Left hindlimb (tissue), 1 donor: ENCODE measurements around the gene SCGB3A1.
A peak's percentile ranks its signal among the peaks of the same experiment; 100 is the strongest.

Source experiments
- DNase-seq: peaks from one replicate; pipeline ENCODE4 v3.0.0-alpha.2; 2018

Gene SCGB3A1

DNA sequence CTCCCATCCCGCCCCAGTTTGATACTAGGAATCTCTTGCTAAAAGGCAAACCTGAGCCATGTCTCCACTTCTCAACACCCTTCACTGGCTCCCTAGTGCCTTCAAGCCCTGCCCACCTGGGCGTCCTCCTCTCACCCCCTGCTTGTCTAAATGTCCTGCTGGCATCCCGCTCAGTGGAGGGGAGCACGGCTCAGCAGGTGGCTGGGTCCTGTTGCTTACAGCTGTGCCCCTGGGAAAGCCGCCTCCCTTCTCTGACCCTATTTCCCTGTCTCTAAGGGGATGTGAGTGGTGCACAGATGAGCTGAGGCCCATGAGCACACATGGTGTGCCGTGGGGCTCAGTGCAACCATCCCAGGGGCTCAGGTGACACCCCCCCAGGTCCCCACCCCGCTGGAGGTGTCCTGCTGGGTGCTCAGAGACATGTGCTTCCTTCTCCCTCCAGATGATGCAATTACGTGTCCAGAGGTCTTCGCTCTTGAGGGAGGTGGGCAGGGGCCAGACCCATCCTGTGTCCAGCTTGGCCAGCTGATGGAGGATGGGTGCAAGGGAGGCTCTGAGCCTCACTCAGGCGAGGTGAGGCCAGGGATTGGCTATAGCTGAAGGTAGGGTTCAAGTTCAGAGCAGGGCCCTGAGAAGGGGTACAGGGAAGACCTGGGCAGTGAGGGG, 34.0 kb upstream of the SCGB3A1 start:
- DNase-seq = no peak

DNA sequence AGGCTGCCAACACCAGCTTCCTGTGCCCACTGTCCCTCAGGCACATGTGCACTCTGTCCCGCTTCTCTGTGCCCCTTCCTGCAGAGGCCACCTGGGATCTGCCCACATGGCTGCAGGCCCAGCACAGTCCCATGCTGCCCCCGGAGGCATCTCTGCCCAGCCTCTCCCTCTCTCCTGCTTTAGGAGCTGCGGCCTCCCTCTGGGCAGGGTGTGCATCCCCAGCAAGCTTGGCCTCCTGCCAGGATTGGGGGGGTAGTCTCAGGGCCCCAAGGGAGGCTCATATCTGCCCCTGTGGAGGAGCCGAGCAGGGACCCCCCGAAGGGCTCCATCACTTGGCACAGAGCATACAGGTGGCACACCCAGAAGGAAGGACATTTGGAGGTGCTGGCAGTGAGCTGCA, 33.3 kb upstream of the SCGB3A1 start:
- DNase-seq = no peak

DNA sequence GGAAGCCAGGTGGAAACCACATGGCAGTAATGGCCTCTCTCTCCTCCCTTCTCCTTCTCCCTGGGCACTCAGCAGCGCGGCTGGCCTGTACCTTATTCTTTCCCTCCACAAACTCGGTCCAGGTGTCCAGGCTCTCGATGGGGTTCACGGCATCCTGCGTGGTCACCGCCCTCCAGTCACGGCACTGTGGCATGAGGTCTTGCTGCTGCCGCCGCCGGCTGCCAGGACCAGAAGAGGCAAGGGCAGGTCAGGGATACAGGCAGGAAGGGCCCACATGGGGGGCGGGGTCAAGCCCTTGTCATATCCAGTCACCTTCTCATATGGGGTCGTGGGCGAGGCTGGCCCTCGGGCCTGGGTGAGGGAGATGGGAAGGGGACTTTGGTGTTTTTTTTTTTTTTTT, 32.5 kb upstream of the SCGB3A1 start:
- no peak for DNase-seq

DNA sequence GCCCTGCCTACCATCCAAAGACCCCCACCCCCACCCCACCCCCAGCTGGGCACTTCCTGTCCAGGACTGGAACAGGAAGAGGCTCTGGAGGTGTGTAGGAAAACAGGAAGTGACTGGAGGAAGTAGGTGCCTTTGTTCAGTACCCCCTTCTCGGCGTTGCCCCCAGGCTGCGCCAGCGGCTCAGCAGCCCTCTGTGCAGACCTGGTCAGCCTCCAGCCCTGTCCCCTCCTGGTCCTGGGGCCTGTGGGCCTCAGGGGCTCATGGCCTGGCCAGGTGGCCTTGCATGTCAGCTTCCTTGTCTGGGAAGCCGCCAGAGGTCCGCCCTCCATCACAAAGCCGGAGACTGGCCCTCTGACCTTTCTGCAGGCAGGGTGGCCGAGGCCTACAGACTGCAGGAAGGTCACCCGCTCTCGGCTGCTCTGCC, 32.1 kb upstream of the SCGB3A1 start:
- no peak for DNase-seq

DNA sequence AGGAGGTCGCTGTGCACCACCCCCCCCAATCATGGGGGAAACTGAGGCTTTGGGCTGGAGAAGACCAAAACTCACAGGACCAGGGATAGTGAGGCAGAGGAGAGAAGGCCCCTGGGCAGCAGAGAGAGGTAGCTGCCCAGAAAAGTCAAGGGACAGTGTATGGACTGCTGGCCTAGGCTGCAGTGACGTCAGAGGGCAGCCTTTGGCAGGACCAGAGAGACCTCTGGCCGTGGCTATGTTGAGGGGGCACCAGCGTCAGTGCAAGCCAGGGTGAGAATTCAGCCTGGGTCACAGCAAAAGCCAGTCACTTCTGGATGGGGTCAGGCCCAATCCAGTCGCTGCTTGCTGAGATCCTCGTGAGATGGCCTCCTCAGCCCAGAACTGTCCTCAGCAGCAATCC, 31.6 kb upstream of the SCGB3A1 start:
- DNase-seq = no peak

DNA sequence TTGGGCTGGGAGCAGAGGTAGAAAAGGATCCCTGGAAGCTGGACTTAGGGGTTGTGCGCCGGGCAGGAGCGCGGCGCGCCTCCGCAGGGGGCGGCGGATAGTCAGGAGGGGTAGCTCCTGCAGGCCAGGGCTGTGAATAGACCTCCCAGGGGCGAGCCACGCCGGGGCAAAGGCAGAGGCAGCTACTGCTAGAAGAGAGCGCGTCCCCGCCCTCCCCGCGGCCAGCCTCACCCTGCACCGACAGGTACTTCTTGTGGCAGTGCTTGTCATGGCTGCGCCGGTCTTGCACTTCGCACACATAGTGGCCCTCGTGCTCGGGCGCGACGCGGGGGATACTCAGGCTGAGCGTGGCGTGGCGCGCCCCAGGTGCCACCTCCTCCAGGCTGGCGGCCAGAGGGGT, 30.0 kb upstream of the SCGB3A1 start:
- no peak for DNase-seq

DNA sequence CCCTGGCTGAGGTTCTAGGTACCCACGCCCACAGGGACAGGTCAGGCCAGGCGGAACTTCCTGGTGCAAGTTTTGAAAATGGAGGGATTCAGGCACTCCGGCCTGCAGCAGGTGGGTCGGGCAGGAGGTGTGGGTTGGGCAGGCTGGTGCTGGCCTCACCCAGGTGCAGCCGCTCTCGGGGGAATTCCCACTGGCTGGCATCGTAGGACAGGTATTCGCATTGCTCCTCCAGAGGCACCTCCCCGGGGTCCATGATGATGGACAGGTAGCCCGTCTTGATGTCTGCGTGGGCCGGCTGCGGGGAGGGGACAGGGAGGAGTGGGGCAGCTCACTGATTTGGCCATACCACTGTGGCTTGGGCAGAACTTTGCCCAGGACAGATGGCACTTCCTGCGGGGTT, 28.7 kb upstream of the SCGB3A1 start:
- DNase-seq = no peak

DNA sequence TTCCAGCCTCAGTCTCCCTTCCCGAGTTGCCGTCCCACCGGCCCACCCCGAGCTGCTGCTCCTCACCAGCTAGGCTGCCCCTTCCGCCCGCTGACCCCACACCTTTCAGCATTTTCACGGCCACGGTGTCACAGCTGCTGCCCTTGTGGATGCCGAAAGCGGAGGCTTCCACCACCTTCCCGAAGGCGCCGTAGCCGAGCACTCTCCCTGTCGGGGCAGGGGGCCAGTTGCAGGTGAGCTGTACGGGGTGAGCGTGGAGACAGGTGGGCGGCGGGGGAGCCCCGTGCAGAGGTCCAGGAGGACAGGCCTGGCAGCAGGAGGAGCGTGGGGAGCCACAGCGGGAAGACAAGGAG, 28.2 kb upstream of the SCGB3A1 start:
- no peak for DNase-seq

DNA sequence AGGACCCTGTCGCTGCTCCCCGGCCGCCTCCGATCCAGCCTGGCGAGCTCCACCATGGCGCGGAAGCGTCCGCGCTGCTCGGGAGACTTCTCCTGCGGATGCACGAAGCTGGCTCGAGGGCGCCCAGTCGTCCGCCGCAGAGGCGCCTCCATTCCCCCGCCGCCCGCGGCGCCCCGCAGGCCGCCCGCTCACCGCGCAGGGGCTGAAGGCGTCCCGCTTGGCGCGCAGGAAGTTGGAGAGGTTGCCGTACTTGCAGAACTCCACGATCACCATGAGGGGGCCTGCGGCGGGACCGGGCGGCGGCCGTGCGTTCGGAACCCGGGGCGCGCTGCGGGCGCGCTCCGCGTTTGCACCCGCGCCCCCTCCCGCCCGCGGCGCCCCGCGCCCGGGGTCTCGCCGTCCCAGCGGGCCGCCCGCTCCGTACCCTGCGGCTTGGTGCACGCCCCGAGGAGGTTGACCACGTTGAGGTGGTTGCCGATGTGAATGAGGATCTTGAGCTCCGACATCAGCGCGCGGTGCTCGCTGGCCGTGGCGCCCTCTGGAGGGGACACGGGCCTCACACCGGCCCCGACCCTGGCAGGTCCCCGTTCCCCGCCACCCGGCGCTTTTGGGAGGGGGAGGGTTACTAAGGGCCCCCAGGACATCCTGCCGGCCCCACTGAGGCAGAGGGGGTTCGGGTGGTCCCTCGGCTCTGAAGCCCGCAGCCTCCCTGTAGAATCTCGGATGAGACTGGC, 27.7 kb upstream of the SCGB3A1 start:
- DNase-seq = peak; percentile 72

DNA sequence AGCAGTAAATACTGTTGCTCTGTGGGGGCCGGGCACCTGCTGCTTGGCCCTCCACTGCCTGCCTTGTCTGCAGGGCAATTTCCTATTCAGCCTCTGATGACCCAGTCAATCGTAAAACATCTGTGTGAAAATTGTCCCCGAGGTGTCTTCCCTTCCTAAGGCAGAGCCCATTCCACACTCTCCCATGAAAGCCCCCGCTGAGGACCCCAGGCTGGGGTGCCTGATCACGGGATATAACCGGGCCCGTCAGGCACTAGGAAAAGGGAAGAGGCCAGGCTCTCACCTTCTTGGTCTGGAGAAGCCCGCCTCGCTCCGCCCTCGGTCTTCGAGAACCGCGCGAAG, 27.2 kb upstream of the SCGB3A1 start:
- DNase-seq = no peak

DNA sequence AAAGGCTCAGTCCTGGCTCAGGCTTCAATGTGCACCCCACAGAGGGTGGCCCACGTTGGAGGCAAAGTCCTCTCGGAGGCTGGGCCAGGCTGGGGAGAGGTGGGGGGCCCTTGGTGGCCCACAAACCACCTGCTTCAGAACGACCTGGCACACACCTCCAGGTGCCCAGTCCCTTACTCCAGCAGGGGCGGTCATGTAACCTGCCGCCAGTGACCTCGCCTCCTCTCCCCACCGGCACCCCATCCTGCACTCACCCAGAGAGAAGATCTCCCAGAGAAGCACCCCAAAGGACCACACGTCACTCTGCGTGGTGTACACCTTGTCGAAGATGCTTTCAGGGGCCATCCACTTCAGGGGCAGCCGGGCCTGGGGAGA, 22.5 kb upstream of the SCGB3A1 start:
- no peak for DNase-seq

DNA sequence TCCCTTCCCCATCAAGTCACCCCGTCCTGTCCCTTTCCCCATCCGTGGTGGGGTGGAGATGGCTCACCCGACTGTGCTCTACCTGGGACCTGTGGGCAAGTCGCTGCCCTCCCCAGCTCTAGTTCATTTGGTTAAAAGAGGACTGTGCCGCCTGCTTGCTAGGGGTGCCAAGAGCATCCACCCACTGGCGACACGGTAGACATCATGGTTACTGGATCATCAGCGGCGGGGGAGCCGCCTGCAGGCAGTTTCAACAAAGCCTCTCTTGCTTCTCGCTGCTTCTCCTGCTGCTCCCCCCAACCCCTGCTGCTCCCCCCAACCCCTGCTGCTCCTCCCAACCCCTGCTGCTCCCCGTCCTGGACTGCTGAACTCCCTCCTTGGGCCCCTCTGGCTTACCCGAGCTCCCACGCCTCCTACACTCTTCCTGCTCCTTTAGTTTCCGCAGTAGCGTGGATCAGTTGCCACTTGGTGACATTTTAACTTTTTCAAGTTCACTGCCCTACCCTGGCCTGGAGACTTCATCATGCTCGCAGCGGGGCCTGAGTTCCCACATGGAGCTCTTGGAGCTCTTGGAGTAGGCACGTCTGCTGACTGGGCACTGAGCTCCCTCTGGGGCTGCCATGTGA, 22.0 kb upstream of the SCGB3A1 start:
- DNase-seq = no peak

DNA sequence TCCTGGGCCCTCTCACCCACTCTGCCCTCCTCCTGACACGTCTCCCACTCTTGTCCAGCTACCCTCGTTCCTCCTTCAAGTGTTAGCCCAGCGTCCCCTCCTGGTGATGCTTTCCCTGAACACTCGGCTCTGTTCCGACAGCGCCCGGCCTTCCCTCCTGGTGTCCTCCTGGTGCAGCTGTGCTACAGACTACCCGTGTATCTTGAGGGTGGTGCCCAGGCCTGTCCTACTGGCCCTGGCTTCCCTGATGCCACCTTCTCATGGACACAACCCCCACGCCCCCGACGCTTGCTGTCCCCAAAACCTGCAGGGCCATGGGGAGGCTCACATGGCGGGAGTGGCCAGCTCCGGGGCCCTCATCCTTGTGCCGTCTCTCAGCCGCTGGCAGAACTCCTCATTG, 21.4 kb upstream of the SCGB3A1 start:
- DNase-seq = no peak

DNA sequence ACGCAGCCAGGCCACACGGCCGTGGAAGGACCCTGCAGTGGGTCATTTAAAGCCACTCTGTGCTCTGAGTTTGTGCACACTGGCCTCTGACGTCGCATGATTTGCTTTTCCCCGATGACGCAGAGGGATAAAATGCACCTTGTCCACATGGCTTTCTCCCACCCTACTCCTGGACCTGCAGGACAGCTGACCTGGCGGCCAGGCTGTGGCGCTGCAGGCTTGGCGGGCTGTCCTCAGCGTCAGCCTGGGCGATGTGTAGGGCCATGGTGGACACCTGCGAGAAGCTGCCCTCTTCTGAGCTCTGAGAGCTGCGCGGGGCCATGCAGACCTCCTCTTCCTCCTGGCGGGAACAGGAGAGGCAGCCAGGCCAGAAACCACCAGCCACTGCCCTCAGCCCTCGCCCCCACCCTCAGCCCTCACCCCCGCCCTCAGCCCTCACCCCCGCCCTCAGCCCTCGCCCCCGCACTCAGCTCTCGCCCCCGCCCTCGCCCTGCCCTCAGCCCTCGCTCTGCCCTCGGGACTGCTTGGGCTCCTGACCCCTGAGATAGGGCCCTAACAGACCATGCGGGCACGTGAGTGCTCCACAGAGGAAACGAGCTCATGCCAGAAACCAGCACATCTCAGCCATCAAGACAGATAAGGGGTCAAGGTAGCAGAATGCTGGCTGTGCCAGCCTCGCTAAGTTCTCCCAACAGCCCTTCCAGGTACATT, 20.0 kb upstream of the SCGB3A1 start:
- DNase-seq = no peak

DNA sequence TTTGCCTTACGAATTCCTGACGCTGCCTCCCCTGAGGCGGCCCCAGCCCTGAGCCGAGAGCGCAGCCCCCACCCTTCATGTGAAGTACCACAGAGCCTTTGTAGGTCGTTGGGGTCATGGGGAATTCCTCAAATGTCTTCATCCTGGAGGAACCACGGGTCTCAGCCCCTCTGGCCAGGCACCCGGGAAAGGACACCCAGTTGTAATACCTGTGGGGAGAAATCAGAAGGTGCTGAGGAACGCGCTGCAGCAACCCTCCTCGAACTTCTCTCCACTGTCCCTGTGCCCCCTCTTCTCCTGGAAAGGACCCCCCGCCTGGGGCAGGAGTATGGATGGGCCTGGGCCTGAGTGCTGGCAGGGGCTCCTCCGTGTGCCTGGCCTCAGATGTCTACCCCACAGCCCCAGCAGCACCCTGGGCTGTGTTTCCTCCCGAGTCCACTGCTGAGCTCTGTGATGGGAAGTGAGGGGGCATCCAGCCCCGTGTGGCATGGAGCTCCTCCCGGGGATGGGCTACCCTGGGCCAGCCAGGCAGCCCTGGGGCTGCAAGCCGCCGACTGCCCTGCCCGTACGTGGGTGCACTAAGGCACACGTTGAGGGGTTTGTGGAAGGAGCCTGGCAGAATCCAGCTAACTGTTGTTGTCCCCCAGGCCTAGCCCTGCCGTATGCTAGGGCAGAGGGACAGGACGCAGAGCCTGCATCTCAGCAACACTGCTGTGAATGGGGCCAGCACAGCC, 18.7 kb upstream of the SCGB3A1 start:
- DNase-seq = no peak

DNA sequence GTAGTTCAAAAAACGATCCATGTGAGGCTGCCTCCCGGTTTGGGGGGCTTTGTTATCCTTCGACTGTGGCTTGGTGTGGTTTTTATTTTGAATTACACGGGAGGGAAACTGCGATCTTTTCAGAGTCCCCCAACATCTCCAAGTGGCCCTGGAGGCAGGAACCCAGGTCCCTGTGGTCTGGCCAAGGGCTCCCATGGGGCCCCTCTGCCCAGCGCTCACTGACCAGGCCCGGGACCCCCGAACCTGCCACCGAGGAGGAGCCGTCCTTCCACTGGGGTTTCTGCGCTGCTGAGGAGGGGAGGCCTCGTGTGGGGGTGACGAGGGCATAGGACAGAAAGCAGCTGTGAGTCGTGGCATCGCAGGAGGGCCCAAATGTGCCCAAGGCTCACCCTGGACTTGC, 18.1 kb upstream of the SCGB3A1 start:
- no peak for DNase-seq

DNA sequence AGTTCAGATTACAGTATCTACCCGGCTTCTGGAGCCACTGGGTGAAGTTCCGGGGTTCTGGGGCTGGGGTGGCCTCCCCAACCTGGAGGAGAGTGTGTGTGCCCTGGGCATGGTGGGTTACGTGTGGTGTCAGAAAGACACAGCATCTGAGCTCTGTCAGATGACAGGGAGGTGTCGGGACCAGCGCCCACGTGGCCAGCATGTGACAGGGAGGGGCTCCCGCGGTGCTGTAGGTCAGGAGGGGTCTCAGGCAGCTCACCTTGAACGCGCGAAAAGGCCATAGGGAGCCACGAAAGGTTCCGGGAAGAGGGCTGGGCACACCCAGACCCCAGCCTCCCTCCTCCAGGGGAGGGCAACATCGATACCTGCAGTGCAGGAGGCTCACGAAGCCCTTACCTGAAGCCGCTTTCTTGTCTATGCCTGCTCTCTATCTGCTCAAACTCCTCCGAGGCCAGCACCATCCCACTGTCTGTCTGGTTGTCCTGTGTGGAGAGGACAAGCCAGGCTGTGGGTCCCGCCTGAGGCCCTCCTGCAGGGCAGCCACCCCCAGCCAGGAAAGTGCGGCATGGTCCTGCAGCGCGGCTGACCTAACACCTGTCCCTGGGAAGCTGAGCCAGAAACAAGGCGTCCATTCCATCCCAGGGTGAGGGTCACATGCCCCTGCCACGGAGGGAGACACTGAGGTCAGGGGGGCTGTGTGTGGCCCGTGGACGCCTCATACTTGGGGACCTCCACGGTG, 17.4 kb upstream of the SCGB3A1 start:
- no peak for DNase-seq

DNA sequence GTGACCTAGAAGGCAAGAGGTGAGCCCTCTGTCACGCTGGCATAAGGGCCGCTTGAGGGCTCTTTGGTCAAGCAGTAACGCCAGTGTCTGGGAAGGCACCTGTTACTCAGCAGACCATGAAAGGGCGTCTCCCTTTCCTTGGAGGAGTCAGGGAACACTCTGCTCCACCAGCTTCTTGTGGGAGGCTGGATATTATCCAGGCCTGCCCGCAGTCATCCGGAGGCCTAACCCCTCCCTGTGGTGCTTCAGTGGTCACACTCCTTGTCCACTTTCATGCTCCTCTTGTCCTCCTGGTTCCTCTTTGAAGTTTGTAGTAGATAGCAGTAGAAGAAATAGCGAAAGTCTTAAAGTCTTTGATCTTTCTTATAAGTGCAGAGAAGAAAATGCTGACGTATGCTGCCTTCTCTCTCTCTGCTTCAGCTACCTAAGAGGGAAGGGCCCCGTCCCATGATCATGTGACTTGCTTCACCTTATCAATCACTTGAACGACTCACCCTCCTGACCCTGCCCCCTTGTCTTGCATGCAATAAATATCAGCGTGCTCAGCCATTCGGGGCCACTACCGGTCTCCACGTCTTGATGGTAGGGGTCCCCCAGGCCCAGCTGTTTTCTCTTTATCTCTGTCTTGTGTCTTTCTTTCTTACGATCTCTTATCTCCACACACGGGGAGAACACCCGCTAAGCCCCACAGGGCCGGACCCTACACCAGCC, 16.7 kb upstream of the SCGB3A1 start:
- DNase-seq = peak; percentile 25

DNA sequence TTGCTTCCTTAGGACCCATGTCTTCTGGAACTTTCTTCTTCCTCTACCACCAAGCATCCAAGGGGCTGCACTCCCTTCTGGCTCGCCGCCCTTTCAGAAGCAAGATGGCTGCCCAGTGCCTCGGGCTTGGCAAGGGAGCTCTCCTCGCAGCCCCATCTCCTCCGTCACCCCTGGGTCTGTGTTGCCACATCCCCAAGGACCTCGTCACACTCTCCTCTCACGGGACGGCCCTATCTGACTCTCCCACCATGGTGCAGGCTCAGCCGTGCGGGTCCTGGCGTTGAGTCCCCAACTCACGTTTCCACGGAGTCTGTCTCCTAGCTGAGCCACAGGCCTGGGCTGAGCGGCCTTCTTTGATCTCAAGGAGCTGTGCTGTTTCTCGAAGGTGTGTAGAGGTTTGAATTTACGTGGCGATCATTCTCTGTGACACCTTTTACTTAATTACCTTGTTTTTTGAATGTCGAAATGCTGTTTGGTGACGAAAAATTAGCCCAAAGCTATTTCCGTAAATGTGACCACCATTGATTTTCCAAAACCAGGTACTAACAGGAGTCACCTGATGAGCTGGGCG, 15.0 kb upstream of the SCGB3A1 start:
- DNase-seq = peak; percentile 37

DNA sequence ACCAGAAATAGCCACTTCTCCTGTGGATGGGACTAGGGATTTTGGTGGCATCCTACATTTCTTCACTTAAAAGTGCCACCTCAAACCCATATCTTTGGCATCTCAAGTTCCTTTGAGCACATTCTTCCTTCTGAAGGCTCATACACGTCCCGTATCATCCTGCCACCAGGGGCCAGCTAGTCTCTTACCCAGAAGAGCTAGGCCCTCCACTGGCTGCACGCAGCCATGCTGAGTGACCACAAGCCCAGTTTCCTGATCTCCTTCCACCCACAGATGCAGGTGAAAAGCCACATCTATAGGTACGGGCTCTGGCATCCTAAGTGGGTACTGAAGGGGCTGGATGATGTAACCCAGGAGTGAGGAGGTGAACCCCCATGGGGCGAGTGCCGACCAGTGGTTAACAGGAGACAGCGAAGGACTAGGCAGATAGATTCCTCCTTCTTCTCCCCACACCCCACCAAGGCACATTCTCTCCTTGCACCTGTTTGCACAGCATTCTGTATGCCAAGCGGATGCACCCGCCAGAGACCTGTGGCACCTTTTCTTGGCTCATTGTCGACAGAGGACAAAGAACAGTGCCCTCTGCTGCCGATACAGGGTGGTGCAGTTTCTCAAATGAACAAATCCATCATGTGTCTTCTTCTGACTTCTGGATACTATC, 14.4 kb upstream of the SCGB3A1 start:
- DNase-seq = peak; percentile 15

DNA sequence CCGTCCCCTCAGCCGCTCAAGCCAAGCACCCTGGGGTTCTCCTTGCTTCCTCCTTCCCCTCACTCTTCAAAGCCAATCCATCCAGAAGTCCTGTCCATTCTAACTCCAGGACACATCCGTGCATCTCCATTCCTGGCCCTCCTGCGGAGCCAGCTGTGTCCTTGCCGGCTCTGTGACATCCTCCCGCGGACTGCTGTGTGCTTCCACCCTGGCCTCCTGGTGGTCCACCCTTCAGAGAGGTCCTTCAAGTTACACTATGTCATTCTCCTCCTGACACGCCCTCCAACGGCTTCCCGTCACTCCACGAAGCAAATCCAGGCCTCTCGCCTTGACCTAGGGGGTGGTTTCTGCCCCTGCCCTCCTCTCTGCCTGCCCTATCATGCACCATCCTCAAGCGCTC, 13.0 kb upstream of the SCGB3A1 start:
- no peak for DNase-seq
